Limb (tissue), 2 donors: ENCODE data around the gene LSM3.

Experiments
- DNase-seq, 2 donors: peaks; one replicate each; pipeline ENCODE4 v3.0.0-alpha.2; 2016; ENCODE audit errors: extremely low spot score in 2 of 2

LSM3 gene

GRCh38 chr3:14157951-14158350, 20.7 kb upstream of the LSM3 start:
- no peak for DNase-seq

DNA sequence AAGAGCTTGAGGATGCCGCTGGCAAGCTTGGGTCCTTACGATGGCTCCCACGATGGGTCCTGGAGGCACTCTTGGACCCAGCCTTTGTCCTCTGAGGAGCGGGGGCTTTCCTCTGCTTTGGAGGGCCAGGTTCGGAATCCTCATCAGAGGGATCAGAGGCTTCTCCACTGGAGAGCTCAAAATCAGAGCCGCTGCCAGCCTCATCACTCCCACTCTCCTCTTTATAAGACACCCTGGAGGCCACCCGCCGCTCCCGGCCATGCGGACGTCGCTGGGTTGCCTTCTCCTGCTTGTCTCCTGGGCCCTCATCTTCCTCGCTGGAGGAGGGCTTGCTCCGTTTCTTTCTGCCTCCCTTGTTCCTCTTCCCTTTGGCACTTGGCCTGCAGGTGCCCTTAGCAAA, 20.2 kb upstream of the LSM3 start:
- DNase-seq: no peak

- DNase-seq: no peak
These were observed 19.2 kb upstream of the LSM3 start for GRCh38 chr3:14159426-14159825.

- no peak for DNase-seq
These were observed 17.3 kb upstream of the LSM3 start for GRCh38 chr3:14161282-14161681.

GRCh38 chr3:14162178-14162577, 16.4 kb upstream of the LSM3 start:
- no peak for DNase-seq

GRCh38 chr3:14166877-14167603, 11.6 kb upstream of the LSM3 start:
- no peak for DNase-seq

DNA sequence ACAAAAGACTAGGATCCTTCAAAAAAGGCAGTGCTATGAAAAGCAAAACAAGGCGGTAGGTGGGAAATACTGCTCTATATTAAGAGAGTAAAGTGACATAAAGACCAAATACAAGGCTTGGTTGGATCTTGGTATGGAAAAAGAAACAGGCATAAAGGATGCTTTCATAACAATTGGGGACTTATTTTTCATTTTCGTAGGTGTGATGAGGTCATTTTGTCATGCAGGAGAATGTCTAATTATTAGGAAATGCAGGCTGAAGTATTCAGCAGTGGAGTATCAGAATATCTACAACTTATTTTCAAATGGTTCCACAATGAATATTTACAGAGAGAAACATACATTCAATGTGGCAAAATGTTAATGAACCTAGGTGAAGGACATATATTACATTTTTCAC, 9.2 kb upstream of the LSM3 start:
- DNase-seq: no peak

DNA sequence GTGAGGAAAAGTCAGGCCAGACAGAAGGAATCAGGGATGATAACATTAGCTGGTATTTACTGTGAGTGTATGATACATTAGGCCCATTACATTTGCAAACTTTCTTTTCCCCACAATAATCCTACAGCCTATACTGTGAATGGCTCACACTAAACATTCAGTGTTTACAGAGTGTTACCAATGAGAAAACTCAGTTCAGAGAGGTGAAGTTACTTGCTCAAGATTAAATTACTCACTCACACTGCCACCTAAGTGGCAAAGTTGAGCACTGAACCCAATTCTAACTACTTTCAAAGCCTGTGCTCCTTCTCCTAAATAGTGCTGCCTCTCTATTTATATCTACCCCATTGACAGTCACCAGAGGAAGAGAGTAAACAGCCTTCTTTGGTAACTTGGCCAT, 8.7 kb upstream of the LSM3 start:
- DNase-seq: no peak

- no peak for DNase-seq
These were observed 8.0 kb upstream of the LSM3 start for GRCh38 chr3:14170531-14171159.

DNA sequence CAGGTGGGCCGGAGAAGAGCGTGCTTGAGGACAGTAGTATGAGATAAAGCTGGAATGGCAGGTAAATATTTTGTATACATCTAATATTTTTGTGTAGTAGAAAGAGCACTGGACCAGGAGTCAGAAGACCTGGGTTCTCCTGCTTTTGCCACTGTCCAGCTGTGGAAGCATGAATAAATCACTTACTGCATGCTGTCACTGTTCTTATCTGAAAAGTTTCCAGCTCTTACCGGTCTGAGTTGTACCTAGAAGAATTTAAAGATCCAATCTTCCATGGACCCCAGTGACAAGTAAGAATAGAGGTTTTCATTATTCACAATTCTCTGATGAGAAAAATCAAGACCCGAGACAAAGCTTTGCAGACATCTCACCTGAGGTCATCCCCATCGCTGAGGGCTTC, 6.1 kb upstream of the LSM3 start:
- no peak for DNase-seq

DNA sequence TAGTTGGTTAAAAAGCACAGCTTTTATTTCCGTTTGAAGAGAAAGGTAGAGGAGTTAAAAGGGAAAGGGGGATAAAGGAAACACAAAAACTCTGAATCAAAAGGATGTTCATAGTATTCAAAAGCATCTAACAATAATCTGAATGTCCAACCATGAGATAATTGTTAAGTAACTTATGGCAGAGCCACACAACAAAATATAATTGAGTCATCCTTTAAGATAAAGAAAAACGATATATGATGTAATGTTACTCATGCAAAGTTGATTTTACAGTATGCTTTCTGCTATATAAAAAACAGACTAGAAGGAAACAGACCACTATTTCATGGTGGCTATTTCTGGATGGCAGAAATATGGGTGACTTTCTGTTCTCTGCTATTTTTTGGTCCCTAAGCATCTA, 4.1 kb upstream of the LSM3 start:
- no peak for DNase-seq

GRCh38 chr3:14175383-14176037, 3.1 kb upstream of the LSM3 start:
- no peak for DNase-seq

DNA sequence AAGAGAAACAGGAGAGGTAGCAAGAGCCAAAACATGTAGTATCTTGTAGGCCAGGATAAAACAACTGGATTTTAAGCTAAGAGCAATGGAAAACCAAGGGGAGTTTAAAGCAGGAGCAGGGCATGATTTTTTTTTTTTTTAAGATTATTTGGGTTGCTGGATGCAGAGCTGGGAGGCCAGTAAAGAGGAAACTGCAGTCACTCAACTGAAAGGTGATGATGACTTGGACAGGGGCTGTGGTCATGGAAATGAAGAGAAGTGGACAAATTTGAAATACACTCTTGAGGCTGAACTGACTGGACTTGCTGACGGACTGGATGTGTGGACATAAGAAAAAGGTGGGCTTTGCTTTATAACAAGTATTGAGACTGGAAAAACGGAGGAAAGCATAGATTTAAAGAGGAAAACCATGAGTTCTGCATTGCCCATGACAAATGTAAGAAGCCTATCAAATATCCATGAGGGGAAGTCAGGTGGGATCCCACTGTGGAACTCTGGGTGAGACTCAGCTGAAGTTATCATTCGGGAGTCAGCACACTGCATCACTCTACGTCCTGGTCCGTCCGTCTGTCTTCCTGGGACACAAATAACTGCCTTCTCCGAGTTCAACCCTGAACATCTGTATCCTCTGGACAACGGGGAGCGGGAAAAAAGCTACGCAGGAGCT, 904 bp upstream of the LSM3 start:
- peak in 1 of 2 donors; percentile 13 for DNase-seq

- DNase-seq: no peak
These were observed 473 bp downstream of the LSM3 start for GRCh38 chr3:14179114-14179465.

GRCh38 chr3:14179795-14180194, 1.2 kb downstream of the LSM3 start:
- no peak for DNase-seq

GRCh38 chr3:14181253-14181652, 2.6 kb downstream of the LSM3 start:
- DNase-seq: no peak

GRCh38 chr3:14183015-14183577, 4.5 kb downstream of the LSM3 start:
- DNase-seq: no peak

- no peak for DNase-seq
These were observed 8.3 kb downstream of the LSM3 start for GRCh38 chr3:14186854-14187458.

DNA sequence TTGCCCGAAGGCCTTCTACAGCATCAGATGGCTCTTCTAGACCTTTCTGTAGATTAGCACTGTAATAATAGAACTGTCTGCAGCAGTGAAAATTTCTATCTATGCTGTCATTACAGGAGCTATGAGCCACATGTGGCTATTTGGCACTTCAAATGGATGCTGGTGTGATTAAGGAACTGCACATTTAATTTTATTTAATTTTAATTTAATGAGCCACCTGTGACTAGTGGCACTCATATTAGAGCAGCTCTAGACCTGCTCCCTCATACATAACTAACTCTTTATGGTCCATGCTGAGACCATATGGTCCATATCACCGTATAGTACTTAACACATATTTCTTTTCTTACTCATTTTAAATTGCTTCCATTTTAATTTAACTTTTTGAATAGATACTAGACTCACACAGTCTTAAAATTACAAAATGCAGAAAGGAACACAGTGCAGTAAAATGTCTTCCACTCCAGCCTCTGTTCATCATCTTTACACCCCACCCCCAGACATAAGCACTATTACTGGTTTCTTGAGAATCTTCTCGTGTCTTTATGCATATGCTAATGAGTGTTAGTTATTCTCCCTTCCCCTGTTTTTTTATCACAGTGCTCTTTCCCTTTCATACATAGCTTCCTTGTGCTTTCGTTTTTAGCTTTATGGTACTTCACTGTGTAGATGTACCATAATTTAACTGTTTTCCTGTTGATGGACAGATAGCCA, 9.6 kb downstream of the LSM3 start:
- DNase-seq: no peak

GRCh38 chr3:14194865-14195264, 16.2 kb downstream of the LSM3 start:
- DNase-seq: no peak

GRCh38 chr3:14199641-14200040, 21.0 kb downstream of the LSM3 start:
- no peak for DNase-seq
